GM12892 (cell line): ENCODE results near the gene ARL2BP.

Source experiments
- POLR2A ChIP-seq: IDR thresholded peaks from 2 replicates; pipeline ENCODE4 v1.6.1; 2011; ENCODE audit warnings: low read depth, low read length, control low read depth
- POLR2AphosphoS5 ChIP-seq: IDR thresholded peaks from 2 replicates; pipeline ENCODE4 v1.6.1; 2011; ENCODE audit warnings: low read depth, low read length, control low read depth
- TAF1 ChIP-seq: IDR thresholded peaks from 2 replicates; pipeline ENCODE4 v1.6.1; 2011; ENCODE audit warnings: low read depth, mild to moderate bottlenecking, control low read depth, low read length, borderline replicate concordance

- TF ChIP-seq POLR2A (no peak), TAF1 (no peak), POLR2AphosphoS5 (no peak)
Measured at GRCh38 chr16:57276596-57276995, 31.5 kb downstream of the ARL2BP start.
